ENCODE results near the gene FRMD4A.

DNA sequence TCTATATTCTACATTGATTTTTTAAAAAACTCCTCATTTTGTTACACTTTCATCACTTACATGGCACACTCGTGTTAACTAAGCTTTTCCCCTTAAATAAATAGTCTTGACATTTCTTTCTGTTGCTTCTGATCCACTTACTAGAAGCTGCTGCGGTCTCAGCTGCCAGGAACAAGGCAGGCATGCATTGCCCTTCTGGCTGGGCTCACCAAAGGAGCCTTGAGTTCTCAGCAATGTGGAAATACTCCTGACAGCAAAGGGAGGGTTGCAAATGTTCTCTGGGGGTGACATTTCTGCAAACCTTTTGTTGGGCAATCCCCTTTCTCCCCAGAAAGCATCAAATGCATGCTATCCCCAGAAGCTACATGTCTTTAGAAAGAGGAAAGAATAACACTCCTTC lies 393.9 kb downstream of the FRMD4A start:
- TF ChIP-seq CTCF (IDR thresholded peaks at IDR 0.05 in 2 of 3, conservative IDR thresholded peaks at IDR 0.05 in 1 of 3; ENCODE audit: control insufficient read depth in 2 of 3, extremely low read depth in 1 of 3, insufficient read depth in 1 of 3, low read depth in 3 of 3, low read length in 3 of 3) (no peak), ZBTB40 (IDR thresholded peaks at IDR 0.05; ENCODE audit: borderline replicate concordance) (no peak), NFIC (IDR thresholded peaks at IDR 0.05; ENCODE audit: low read depth, low read length) (no peak), HDAC2 (IDR thresholded peaks at IDR 0.05) (no peak), POLR2A (IDR thresholded peaks at IDR 0.05; ENCODE audit: low read depth, low read length) (no peak), SUPT20H (IDR thresholded peaks at IDR 0.05; ENCODE audit: borderline replicate concordance, control insufficient read depth, low read depth, low read length) (no peak), POLR2AphosphoS5 (IDR thresholded peaks at IDR 0.05; ENCODE audit: low read length) (no peak), RCOR1 (conservative IDR thresholded peaks at IDR 0.05; ENCODE audit: low read depth, low read length) (no peak), MXI1 (IDR thresholded peaks at IDR 0.05; ENCODE audit: low read depth, low read length) (no peak), CEBPB (IDR thresholded peaks at IDR 0.05; ENCODE audit: borderline replicate concordance in 1 of 2, low read depth in 2 of 2, low read length in 2 of 2) (no peak), SMC3 (IDR thresholded peaks at IDR 0.05; ENCODE audit: borderline replicate concordance, low read length) (no peak), JUNB (IDR thresholded peaks at IDR 0.05) (no peak)
- TF ChIP-seq, protein P1, sequence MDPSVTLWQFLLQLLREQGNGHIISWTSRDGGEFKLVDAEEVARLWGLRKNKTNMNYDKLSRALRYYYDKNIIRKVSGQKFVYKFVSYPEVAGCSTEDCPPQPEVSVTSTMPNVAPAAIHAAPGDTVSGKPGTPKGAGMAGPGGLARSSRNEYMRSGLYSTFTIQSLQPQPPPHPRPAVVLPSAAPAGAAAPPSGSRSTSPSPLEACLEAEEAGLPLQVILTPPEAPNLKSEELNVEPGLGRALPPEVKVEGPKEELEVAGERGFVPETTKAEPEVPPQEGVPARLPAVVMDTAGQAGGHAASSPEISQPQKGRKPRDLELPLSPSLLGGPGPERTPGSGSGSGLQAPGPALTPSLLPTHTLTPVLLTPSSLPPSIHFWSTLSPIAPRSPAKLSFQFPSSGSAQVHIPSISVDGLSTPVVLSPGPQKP (IDR thresholded peaks at IDR 0.05; ENCODE audit: low read depth, low read length), result no peak
- TF ChIP-seq, protein P2, sequence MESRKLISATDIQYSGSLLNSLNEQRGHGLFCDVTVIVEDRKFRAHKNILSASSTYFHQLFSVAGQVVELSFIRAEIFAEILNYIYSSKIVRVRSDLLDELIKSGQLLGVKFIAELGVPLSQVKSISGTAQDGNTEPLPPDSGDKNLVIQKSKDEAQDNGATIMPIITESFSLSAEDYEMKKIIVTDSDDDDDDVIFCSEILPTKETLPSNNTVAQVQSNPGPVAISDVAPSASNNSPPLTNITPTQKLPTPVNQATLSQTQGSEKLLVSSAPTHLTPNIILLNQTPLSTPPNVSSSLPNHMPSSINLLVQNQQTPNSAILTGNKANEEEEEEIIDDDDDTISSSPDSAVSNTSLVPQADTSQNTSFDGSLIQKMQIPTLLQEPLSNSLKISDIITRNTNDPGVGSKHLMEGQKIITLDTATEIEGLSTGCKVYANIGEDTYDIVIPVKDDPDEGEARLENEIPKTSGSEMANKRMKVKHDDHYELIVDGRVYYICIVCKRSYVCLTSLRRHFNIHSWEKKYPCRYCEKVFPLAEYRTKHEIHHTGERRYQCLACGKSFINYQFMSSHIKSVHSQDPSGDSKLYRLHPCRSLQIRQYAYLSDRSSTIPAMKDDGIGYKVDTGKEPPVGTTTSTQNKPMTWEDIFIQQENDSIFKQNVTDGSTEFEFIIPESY (IDR thresholded peaks at IDR 0.05), result no peak

Measured in GM12878 (cell line).